Measurements from ENCODE around the gene WRNIP1.

The WRNIP1 gene

GRCh38 chr6:2802521-2803060, 37.4 kb downstream of the WRNIP1 start:
- TF ChIP-seq ZFX (IDR thresholded peaks at IDR 0.05) (no peak), CTCF (conservative IDR thresholded peaks at IDR 0.05) (no peak)
- no peak overlapping the region for H3K27ac ChIP-seq

GRCh38 chr6:2803731-2804429, 38.7 kb downstream of the WRNIP1 start:
- H3K27ac ChIP-seq: no peak overlapping the region
- no peak for TF ChIP-seq CTCF (conservative IDR thresholded peaks at IDR 0.05)
- no peak for TF ChIP-seq ZFX (IDR thresholded peaks at IDR 0.05)

GRCh38 chr6:2804516-2804915, 39.3 kb downstream of the WRNIP1 start:
- no peak for TF ChIP-seq CTCF (conservative IDR thresholded peaks at IDR 0.05)
- TF ChIP-seq ZFX (IDR thresholded peaks at IDR 0.05): no peak
- no peak overlapping the region for H3K27ac ChIP-seq

GRCh38 chr6:2805031-2805430, 39.8 kb downstream of the WRNIP1 start:
- TF ChIP-seq CTCF (conservative IDR thresholded peaks at IDR 0.05) (no peak), ZFX (IDR thresholded peaks at IDR 0.05) (no peak)
- no peak overlapping the region for H3K27ac ChIP-seq

- TF ChIP-seq CTCF (conservative IDR thresholded peaks at IDR 0.05) (no peak), ZFX (IDR thresholded peaks at IDR 0.05) (no peak)
- H3K27ac ChIP-seq: no peak overlapping the region
These were observed 41.5 kb downstream of the WRNIP1 start for GRCh38 chr6:2806644-2807043.

- TF ChIP-seq ZFX (IDR thresholded peaks at IDR 0.05): no peak
- no peak for TF ChIP-seq CTCF (conservative IDR thresholded peaks at IDR 0.05)
- H3K27ac ChIP-seq: no peak overlapping the region
These were observed 42.3 kb downstream of the WRNIP1 start for GRCh38 chr6:2807342-2808090.

GRCh38 chr6:2809015-2809414, 43.8 kb downstream of the WRNIP1 start:
- TF ChIP-seq ZFX (IDR thresholded peaks at IDR 0.05) (no peak), CTCF (conservative IDR thresholded peaks at IDR 0.05) (no peak)
- H3K27ac ChIP-seq: no peak overlapping the region

All from C4-2B (cell line).